SK-N-SH (cell line): Measurements from ENCODE around the gene ZMIZ1.
A peak's percentile ranks its signal among the peaks of the same experiment; 100 is the strongest.

ENCODE experiments used
- CTCF ChIP-seq: fragments of 200-600 bp; sonication (generic); IDR thresholded peaks from 2 replicates; pipeline ENCODE4 v1.6.1; 2017; ENCODE audit warnings: antibody characterized with exemption, mild to moderate bottlenecking, moderate library complexity
- ELF1 ChIP-seq: IDR thresholded peaks from 2 replicates; pipeline ENCODE4 v1.4.0; 2012
- EZH2phosphoT487 ChIP-seq: fragments of 200-600 bp; sonication (generic); IDR thresholded peaks from 2 replicates; pipeline ENCODE4 v1.6.1; 2017; ENCODE audit warnings: low read depth, mixed run types, mild to moderate bottlenecking, antibody characterized with exemption, moderate library complexity, borderline replicate concordance
- PBX3 ChIP-seq: IDR thresholded peaks from 2 replicates; pipeline ENCODE4; 2012
- POLR2AphosphoS5 ChIP-seq: IDR thresholded peaks from 2 replicates; pipeline ENCODE4 v1.6.1; 2012; ENCODE audit warnings: low read depth, low read length
- RCOR1 ChIP-seq: fragments of 150-350 bp; IDR thresholded peaks from 2 replicates; pipeline ENCODE4 v1.6.1; 2017; ENCODE audit warnings: antibody characterized with exemption, low read length
- RXRA ChIP-seq: IDR thresholded peaks from 2 replicates; pipeline ENCODE4 v1.4.0; 2012; ENCODE audit warnings: low read depth, mild to moderate bottlenecking, borderline replicate concordance

DNA sequence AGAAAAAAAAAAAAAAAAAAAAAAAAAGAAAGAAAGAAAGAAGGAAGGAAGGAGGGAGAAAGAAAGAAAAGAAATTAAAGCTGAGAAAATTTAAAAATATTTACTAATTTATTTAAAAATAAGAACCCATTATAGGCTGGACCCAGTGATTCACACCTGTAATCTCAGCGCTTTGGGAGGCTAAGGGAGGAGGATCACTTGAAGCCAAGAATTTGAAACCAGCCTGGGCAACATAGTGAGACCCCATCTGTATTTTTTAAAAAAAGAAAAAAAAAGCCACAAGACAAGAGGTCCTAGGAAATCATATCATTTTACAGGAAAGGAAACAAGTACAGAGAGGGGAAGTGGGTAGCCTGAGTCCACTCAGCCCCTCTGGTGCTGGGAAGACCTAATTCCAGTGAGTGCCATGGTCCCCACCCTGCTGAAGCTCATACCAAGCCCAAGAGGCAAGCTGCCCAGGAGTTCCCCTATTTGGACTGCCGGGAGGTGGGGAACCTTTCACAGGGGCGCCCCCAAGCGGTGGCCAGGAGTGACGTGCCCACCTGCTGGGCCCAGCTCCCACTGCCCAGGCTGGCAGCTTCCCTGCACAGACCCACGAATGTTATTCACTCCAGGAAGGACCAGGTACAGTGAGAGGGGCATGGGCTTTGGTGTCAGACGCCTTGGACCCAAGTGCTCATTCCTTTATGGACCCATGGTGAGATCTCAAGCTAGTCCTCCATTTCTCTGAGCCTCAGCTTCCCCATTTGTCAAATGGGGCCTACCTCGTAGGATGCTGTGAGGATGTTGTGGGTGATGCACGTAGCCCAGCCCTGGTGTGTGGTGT is 133.6 kb downstream of the ZMIZ1 start:
- TF ChIP-seq ELF1 (no peak), POLR2AphosphoS5 (no peak), PBX3 (no peak), CTCF (peak; percentile 73), EZH2phosphoT487 (no peak), RXRA (no peak), RCOR1 (no peak)
